GM19438 (cell line): ENCODE results near the gene MAP3K21.

Experiments used
- ATAC-seq: cut with Tn5 transposase; IDR thresholded peaks from one replicate; pipeline ENCODE4 v1.9.1; 2021; ENCODE audit warnings: low read depth; ENCODE audit not compliant: unreplicated experiment

Gene MAP3K21

DNA sequence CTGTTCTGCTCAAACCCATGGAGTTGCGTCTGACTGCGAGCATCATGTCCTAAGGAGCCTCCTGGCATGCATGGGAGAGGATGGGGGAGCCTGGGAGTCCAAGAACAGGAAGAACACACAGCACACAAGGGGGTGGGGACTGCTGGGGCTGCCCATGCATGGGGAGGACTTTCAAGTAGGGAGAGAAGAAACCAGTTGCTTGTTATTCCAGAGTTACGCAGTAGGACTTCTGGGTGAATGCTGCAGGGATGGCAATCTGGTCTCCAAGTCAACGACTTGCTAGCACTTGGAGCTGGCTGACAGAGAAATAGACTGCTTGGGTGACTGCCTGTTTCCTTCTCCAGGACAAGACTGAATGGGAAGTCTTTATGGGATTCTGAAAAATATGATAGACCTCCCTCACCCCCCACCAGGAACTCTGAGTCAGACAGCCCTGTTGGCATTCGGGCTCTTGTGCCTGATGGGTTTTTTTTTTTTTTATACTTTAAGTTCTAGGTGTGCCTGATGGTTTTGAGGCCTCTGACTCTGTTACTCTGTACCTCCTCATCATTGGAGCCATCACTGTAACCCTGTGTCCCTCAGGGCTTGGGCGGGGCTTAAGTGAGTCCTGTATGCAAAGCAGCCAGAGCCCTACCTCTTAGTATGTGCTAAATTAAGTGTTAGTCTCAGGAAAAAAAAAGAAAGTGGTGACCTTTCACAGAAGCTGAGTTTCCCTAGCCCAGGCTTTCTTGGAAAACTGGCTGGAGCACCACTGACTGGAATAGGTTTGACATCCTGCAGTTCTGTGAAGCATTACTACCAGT is 30.3 kb downstream of the MAP3K21 start:
- ATAC-seq: no peak

DNA sequence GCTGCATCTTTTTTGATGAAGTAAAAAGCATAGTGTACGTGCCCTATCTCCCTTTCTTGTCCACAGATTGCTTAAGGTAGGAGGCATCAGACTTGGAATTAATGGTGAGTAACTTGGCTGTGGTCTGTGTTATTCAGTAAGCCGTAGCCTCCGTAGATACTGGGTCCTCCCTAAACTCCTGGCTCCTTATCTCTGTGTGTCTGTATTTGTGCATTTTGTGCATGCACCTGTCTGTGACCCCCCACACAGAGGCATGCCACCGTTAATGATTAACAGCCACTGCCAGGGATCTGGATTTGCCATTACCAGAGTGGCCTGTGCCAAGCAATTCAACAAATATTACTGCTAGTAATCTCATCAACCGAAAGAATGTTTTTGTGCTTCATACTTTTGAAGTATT is 31.9 kb downstream of the MAP3K21 start:
- ATAC-seq: no peak

DNA sequence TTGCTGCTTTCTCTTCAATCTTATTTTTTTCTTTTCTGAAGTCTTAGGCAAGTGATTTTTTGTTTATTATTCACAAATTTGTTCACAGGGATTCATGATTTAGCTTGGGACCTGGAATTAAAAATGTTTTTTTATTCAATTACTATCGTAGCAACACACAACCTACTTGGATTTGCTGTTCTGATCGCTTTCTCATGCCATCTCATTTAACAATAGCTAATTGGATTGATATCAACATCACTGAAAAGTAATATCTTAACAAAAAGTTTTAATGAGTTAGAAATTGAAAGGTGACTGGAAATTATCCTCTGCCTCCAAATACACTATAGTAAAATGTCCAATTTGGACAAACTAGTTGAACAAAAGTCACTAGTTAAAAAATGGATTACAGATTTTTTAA is 32.4 kb downstream of the MAP3K21 start:
- ATAC-seq: no peak

DNA sequence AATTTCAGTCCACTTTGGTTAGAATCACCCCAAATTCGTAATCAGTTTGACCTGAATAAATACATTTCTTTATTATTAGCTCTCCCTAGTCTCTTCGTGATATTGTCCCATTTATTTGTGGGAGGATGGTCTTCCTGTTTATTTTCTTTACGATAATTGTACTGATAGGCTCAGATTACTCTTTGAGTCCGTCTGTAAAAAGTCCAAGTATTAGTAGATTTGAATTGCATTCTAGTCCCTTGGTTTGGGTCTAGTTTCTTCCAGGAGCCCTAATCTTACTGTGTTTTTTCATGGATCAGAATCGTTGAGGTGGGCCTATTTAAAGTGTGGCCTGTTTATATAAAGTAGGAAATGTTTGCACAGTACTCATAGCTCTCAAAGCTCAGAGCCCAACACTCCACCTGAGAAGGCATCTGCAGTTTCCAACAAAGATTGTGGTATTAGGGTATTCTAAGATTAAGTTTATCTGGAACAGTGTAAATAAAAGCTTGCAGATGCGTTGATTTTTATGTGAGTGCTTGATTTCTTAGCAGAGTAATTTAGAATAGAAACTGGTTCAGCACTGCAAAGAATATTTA is 33.1 kb downstream of the MAP3K21 start:
- no peak for ATAC-seq

DNA sequence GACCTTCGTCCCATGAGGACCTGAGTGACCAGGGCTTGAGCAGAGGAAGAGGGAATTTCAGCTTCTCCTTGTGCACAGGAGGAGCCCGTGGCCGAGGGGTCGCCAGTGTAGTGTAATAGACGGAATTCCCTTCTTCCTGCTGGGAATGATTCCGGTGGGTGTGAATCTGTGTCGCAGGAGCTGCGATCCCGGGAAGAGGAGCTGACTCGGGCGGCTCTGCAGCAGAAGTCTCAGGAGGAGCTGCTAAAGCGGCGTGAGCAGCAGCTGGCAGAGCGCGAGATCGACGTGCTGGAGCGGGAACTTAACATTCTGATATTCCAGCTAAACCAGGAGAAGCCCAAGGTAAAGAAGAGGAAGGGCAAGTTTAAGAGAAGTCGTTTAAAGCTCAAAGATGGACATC is 34.4 kb downstream of the MAP3K21 start:
- no peak for ATAC-seq

DNA sequence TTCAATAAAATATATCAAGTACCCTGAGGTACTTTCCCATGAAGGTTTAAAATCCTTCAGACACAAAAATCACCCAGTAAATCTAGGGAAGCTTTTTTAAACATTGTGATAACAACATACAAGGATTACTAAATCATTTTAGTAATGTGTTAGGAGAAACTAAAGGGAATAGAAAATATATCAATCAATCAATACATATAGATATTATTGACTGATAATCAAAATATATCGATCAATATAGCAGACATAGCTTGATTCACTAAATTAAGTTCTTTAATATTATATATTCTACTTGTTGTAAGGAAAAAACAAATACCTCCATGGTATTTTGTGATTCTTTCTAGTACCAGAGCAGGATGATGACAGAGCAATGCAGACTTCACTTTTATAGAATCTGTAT is 35.2 kb downstream of the MAP3K21 start:
- ATAC-seq: no peak

DNA sequence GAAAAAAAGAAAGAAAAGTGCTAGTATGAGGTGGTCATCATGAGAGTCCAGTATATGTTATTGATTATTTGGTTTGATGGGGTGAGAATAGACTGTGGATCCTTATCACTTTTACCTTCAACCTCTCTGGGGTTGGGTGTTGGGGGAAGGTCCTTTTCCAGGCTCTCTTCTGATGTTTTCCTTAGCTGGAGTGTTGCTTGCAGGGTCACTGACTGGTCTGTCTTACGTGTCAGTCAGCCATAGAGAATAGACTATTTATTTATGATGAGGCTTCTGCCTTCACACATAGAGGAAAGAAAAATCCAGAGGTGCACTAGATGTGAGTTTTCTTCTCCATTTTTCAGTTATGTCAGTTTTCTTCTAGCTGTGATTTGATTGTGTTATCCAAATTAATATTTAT is 36.5 kb downstream of the MAP3K21 start:
- no peak for ATAC-seq

DNA sequence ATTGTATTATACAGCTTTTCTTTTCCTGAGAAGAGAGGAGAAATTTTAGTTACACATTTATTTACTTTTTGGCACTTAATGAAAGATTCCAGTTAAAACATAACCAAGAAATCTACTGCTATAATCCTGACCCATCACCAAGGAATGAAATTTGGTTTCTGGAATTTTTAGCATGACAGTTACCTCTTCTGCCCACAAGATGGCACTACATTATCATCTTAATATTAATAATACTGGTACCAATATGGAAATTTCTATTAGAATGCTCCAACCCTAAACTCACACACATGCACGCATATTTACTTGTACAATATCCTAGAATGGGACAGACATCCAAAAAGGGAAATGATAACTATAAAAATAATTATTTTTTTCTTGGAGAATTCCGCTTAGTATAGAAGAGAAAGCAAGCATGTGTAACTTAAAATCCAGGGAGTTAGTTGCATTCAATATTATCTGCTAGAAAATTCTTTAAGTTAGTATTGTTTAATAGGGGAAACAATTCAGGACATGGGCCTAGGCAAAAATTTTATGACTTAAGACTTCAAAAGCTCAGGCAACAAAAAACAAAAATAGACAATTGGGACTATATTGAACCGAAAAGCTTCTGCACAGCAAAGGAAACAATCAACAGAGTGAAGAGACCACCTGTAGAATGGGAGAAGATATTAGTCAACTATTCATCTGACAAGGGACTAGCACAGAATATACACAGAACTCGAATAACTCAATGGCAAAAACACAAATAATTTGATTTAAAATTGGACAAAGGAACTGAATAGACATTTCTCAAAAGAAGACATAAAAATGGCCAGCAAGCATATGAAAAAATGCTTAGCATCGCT is 37.4 kb downstream of the MAP3K21 start:
- no peak for ATAC-seq

DNA sequence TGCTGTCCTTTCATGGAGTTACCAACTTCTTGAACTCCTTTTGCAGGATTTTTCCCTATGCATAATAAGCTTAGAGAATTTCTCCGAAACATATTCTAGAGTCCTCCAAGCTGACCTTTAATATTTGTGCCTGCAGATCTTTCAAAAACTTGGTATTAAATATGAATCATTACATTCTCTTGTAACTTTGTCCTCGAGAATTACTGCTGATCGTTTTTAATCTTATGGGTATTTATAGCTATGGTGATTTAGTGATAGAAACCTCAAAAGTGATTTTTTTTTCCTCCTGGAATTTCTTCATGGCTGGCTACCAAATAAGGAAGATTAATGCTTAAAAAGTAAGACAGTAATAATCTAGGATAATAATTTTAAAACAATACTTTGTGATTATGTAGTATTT is 39.1 kb downstream of the MAP3K21 start:
- no peak for ATAC-seq

DNA sequence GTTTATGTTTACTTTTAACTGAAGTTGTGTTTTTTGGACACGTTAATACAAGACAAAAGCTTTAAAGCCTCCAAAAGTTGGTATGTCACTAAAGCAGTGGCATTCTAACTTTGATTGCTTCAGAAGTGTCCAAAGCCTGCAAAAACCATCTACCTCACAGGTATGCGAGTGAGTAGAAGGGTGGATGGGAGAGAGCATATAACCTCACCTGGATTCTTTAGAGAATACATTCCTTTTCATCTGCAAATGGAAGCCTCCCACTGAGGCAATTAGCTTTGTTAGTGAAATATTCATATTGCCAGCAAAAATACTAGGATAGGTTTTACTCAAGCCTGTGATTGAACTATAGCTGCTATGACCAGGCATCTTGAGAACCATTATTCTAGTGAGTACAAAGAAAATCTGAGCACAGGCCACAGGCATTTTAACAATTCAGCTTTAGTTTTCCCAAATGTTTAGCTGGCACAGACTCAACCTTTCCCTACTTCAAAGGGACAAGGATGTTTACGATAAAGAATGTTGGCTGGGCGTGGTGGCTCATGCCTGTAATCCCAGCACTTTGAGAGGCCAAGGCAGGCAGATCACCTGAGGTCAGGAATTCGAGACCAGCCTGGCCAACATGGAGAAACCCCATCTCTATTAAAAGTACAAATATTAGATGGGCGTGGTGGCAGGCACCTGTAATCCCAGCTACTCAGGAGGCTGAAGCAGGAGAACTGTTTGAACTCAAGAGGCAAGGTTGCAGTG is 39.7 kb downstream of the MAP3K21 start:
- no peak for ATAC-seq

DNA sequence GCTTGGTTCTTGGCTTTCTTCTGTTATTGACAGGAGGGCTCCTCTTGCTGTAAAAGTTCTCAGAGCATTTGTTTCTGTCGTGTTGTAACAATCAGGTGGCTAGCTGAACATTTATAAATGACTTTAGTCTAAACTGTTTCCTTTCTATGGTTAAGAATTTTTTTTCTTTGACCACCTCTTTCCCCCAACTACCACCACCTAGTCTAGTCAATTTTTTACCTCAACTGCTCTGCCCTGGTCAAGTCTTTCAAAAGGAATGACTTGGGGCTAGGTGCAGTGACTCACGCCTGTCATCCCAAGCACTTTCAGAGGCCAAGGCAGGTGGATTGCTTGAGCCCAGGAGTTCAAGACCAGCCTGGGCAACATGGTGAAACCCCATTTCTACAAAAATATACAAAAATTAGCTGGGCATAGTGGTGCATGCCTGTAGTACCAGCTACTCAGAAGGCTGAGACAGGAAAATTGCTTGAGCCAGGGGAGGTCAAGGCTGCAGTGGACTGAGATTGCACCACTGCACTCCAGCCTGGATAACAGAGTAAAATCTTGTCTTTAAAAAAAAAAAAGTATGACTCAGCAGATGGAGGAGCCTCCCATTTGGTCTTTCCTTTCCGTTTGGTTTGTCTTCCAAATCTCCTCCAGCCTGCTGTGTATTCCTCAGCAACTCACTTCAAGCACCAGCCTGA is 40.7 kb downstream of the MAP3K21 start:
- no peak for ATAC-seq

DNA sequence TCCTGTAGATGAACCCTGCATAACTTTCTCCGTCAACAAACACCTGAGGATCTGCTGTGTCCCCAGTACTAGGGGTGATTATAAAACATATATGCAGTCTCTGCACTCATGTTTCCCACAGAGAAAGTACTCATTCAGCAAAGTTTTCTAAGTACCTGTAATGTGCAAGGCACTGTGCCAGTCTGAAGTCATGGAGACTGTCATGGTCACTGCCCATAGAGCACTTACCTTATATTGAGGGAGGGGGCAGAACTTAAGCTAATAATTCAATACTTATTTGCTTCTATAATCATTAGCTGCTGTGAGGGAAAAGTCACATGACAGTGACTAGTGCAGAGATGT is 41.2 kb downstream of the MAP3K21 start:
- no peak for ATAC-seq

DNA sequence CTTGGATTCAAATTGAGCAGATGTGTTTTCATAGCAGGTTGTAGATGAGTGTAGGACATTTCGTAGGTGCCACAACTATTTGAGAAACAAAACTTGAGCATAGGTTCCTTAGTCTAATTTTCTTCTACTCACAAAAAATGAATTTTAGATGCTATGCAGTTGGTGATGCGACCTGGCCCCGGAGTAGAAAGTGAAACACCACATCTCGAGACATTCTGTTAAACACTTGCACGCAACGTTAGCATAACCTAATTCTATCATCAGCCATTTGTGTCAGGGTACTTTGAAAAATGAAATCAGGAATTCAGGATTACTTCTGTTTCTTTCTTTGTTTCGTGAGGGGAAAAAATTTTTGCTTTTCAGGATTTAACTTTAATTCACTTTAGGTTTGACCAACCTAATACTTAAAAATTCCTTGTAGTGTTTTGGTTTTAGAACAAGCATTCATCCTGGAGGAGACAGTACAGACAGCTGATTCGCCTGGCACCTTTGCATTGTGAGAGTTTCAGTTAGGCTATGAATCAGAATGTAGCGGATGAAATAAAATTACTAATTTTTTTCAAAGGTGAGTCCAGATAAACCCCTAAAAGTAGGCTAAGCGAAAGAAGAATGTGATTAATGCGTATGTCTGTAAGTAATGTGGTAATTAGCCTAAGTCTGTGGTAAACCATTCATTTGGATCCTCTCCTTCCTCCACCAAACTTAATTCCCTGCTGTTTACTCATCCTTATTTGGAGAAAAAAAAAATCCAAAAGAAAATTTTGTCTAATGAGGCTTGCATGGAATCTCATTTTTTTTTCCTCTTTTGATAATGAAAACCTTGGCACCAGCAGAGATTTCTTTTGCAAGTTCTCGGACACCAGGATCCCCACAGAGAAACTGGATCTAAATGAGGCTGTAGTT is 44.9 kb downstream of the MAP3K21 start:
- ATAC-seq: no peak

DNA sequence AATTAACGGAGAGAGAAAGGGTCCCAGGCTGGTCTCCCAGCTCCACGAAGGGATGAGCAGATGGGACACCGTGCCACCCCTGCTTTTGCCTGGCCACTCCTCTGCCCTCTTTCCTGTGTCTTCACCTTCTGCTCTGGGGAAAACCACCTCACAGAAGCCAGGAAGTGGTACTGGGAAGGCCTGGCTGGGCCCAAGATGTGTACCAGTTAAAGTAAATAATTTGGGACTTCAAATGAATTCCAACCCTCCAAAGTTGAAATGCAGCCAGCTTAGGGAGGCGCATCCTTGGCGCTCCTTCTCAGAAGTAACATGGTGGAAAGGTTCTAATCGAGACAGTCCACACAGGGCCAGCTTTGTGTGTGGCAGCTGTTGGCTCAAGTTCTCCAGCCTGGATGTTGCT is 45.7 kb downstream of the MAP3K21 start:
- ATAC-seq: no peak

DNA sequence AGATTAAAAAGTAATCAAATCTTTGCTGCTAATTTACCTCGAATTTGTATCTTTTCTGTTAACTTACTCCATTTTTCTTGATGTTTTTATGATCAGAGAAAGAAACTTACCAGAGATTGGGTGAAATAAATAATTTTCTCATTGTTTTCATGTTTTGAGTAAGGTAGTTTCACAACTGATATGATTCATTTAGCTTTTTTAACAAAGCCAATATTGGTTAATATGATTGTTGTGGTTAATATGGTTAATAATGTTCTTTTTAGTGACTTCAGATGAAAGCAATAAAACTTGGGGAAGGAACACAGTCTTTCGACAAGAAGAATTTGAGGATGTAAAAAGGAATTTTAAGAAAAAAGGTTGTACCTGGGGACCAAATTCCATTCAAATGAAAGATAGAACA is 48.1 kb downstream of the MAP3K21 start:
- ATAC-seq: no peak

DNA sequence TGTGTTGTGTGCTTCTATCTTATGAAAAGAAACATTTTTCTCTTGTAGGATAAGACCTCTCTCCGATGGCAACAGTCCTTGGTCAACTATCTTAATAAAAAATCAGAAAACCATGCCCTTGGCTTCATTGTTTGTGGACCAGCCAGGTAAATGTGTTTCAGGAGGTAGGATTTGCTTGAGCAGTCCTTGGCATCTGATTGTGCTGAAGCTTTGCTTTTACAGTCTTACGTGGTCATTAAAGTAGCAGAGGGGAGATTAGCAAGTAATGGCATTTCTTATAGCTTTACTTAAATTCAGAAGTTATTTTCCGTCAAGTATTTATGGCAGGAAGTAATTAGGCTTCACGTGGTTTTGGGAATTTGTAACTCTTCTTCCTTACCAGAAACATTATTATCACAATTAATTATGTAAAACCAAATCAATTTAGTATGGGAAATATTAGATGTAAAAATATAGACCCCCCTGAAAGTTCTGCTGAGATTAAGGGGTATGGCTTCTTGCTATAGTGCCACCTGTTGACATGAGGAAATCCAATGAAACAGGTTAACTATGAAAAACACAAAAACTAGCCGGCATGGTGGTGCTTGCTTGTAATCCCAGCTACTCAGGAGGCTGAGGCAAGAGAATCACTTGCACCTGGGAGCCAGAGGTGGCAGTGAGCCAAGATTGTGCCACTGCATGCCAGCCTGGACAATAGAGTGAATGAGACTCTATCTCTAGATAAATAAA is 49.0 kb downstream of the MAP3K21 start:
- ATAC-seq: no peak

DNA sequence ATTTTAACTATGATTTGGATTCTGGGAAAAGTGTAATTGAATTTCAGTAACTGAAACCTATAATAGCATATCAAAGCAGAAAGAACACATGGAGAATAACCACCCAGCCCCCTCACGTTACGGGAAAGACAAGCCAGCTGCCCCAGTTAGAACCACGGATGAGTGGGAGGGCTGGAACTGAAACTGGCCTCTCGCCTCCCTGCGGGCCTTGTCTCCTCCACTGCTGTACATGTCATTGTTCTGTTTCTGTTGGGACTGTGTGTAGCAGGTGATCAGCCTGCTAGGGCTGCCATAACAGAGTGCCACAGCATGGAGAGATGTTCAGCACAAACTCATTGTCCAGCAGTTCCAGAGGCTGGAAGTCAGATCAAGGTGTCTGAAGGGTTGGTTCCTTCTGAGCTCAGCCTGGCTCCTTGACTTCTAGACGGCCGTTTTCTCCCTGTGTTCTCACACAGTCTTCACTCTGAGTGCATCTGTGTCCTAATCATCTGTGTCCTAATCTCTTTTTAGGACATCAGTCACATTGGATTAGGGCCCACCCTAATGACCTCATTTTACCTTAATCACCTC is 52.4 kb downstream of the MAP3K21 start:
- ATAC-seq: no peak

DNA sequence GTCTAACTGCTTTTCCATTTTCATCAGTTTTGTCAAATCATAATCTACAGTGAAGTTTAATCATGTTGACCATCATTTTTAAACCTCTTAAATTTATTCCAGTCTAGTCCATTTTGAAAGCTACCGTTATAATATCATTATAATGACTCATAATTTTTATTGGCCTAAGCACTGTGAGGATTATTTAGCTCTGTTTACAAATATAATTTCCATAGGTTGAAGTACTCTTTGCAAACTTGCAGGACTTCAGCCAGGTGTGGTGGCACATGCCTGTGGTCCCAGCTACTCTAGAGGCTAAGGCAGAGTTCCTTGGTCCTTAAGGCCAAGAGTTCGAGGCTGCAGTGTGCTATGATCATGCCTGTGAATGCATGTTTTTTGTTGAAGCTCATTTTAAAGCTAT is 54.3 kb downstream of the MAP3K21 start:
- no peak for ATAC-seq
